DOHH2 (cell line): ENCODE data around the gene SWSAP1.

ENCODE experiments used
- EZH2phosphoT487 ChIP-seq: fragments of 200-600 bp; sonication (generic); IDR thresholded peaks from 2 replicates; pipeline ENCODE4 v1.6.1; 2017; ENCODE audit warnings: borderline replicate concordance, mild to moderate bottlenecking, antibody characterized with exemption, low read length, moderate library complexity, mixed read lengths
- TF ChIP-seq, protein P1 (sequence below): fragments of 200-600 bp; sonication (generic); IDR thresholded peaks from one replicate; pipeline ENCODE4 v1.5.1; 2014; ENCODE audit warnings: antibody characterized with exemption, mild to moderate bottlenecking, low read depth, low read length; ENCODE audit not compliant: poor library complexity, severe bottlenecking

DNA sequence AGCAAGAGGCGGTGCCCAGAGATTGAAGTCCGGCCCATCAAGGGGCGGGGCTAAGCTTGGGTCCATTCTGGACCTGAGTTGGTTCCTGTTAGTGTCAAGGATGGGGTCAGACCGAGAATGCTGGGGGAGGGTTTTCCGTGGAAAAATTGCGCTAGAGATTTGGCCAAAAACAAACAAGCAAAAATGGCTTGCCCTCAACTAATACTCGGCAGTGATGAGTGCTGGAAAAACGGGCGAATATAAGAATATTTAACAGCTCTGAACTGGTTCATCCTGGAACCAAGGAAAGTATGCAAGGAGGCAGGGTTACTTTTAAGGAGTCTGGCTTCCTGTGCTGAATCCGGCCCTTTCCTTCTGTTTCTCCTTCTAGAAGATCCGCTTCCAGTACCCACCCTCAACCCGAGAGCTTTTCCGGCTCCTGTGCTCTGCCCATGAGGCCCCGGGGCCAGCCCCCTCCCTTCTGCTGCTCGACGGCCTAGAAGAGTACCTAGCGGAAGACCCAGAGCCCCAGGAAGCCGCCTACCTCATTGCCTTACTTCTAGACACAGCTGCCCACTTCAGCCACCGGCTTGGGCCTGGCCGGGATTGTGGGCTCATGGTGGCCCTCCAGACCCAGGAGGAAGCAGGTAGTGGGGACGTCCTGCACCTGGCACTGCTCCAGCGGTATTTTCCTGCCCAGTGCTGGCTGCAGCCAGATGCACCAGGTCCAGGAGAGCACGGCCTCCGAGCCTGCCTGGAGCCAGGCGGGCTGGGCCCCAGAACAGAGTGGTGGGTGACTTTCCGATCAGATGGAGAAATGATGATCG lies 880 bp downstream of the SWSAP1 start:
- TF ChIP-seq, protein P1, sequence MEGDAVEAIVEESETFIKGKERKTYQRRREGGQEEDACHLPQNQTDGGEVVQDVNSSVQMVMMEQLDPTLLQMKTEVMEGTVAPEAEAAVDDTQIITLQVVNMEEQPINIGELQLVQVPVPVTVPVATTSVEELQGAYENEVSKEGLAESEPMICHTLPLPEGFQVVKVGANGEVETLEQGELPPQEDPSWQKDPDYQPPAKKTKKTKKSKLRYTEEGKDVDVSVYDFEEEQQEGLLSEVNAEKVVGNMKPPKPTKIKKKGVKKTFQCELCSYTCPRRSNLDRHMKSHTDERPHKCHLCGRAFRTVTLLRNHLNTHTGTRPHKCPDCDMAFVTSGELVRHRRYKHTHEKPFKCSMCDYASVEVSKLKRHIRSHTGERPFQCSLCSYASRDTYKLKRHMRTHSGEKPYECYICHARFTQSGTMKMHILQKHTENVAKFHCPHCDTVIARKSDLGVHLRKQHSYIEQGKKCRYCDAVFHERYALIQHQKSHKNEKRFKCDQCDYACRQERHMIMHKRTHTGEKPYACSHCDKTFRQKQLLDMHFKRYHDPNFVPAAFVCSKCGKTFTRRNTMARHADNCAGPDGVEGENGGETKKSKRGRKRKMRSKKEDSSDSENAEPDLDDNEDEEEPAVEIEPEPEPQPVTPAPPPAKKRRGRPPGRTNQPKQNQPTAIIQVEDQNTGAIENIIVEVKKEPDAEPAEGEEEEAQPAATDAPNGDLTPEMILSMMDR: no peak
- no peak for TF ChIP-seq EZH2phosphoT487
